ENCODE data around the gene LPAR5. TPM values are rescaled to one million over a fixed set of nuclear protein-coding genes. Genes with fewer than 3 reads are reported as not detected.

Gene LPAR5
- total and polyA plus RNA-seq, 2 of the 13 experiments (the other 11 are each of a cell fraction or from before 2014, with no cell fraction given), result 0.09 to 0.32 TPM

GRCh38 chr12:6684609-6685008 is 48.9 kb upstream of the LPAR5 start:
- DNase-seq (ENCODE audit: low spot score) (peak; percentile 57), FAIRE-seq (no peak), ATAC-seq (no peak)
- H3K79me2 ChIP-seq (ENCODE audit: insufficient read depth, low read length), result peaks cover 77% of the 10 kb centered on the region
- H4K20me1 ChIP-seq (ENCODE audit: insufficient read depth, low read length), result peaks cover 8% of the 10 kb centered on the region
- ChIA-PET POLR2A (no interaction called here), CTCF (ENCODE audit: low intra/inter-chr PET ratio, low total read pairs) (interaction anchor here (1.9 kb wide), 1 partner anchor 67 kb away, joined by 15 read pairs; no protein-coding TSS in a partner anchor)
- H3K9me3 ChIP-seq (ENCODE audit: low read length), result no peaks in the 10 kb centered on the region
- TF ChIP-seq CEBPB (IDR thresholded peaks at IDR 0.05; ENCODE audit: borderline replicate concordance, low read depth, low read length) (peak; percentile 15; the same call in 1 of the 2 replicates), CEBPG (CRISPR knock-in tag; IDR thresholded peaks at IDR 0.05) (peak; percentile 40; the same call in 1 of the 2 replicates), MXD3 (CRISPR knock-in tag; IDR thresholded peaks at IDR 0.05) (no peak), STAG1 (CRISPR knock-in tag; IDR thresholded peaks at IDR 0.05) (peak; percentile 45), CTCF (CRISPR knock-in tag; IDR thresholded peaks at IDR 0.05) (peak; percentile 63), ZEB1 (IDR thresholded peaks at IDR 0.05; ENCODE audit: insufficient replicate concordance, low read depth) (no peak), EEA1 (CRISPR knock-in tag; IDR thresholded peaks at IDR 0.05; ENCODE audit: borderline replicate concordance) (no peak), PRPF4 (IDR thresholded peaks at IDR 0.05; ENCODE audit: low read depth, low read length, poor library complexity, severe bottlenecking) (no peak), RFXANK (CRISPR knock-in tag; IDR thresholded peaks at IDR 0.05) (no peak), ZBTB14 (CRISPR knock-in tag; IDR thresholded peaks at IDR 0.05) (no peak), ZSCAN12 (CRISPR knock-in tag; IDR thresholded peaks at IDR 0.05) (no peak), ARID3A (IDR thresholded peaks at IDR 0.05; ENCODE audit: low read depth, low read length) (peak; percentile 61)
- 76% methylated on average over 6 of the region's 6 CpGs for whole genome bisulfite sequencing (ENCODE audit: low lambda C conversion rate)
- no peak overlapping the region for H3K4me2 ChIP-seq (ENCODE audit: low read depth, low read length)
- H2AFZ ChIP-seq (ENCODE audit: low read length), result no peak overlapping the region
- no peaks in the 10 kb centered on the region; a peak in 2 of 5 replicates for H3K27me3 ChIP-seq (ENCODE audit: control insufficient read depth in 1 of 2, insufficient read depth in 2 of 2, low read length in 2 of 2)
- no TSS peak for BruUV-seq (replicated peaks)
- no peak overlapping the region for H3K4me3 ChIP-seq (replicated peaks in 1 of 3; ENCODE audit: insufficient read depth in 1 of 3, low read depth in 2 of 3, low read length in 3 of 3)
- intact Hi-C loops (cut with micrococcal nuclease; ENCODE audit: unreplicated experiment) (loop anchor here (5.0 kb wide), 1 partner anchor 127 kb away; the partner anchor contains the start of gene IFFO1), in situ Hi-C loops (cut with HindIII; ENCODE audit: extremely low pct_ligation_motif_present, low pct_unique_long_range_greater_than_20kb) (no loop called here)
- peaks cover 46% of the 10 kb centered on the region for H3K4me1 ChIP-seq (ENCODE audit: insufficient read depth, low read length)
- peaks cover 0 to 16% of the 10 kb centered on the region in 2 experiments; a peak in 4 of 5 replicates for H3K36me3 ChIP-seq (replicated peaks in 1 of 2; ENCODE audit: control insufficient read depth in 1 of 2, insufficient read depth in 2 of 2, low read length in 2 of 2)
- no peak overlapping the region for H3K27ac ChIP-seq (ENCODE audit: extremely low read length, insufficient read depth, low read length)
- no peak overlapping the region for H3K9ac ChIP-seq (ENCODE audit: insufficient read depth, low read depth, low read length)

All from HepG2 (cell line).